GM19238 (cell line): ENCODE results near the gene FPR1.

ENCODE experiments used
- DNase-seq: peaks from one replicate; pipeline ENCODE4 v3.0.0; 2011; ENCODE audit warnings: low spot score; ENCODE audit not compliant: insufficient read length

Gene FPR1

GRCh38 chr19:51751655-51752054 is at the start of gene FPR1:
FPR1 (minus strand) TSS chr19:51751878; CDS start chr19:51746994, 4,884 bp downstream.
- DNase-seq: no peak

GRCh38 chr19:51800473-51801244 is 49.0 kb upstream of the FPR1 start:
- no peak for DNase-seq

GRCh38 chr19:51799774-51800472 is 48.2 kb upstream of the FPR1 start:
- no peak for DNase-seq

- DNase-seq: no peak
These were observed 47.5 kb upstream of the FPR1 start for GRCh38 chr19:51799034-51799773.

- no peak for DNase-seq
These were observed 46.4 kb upstream of the FPR1 start for GRCh38 chr19:51798062-51798461.

GRCh38 chr19:51797480-51797879 is 45.8 kb upstream of the FPR1 start:
- DNase-seq: no peak

- DNase-seq: no peak
These were observed 44.6 kb upstream of the FPR1 start for GRCh38 chr19:51796195-51796679.

GRCh38 chr19:51794885-51795490 is 43.3 kb upstream of the FPR1 start, which contains the start of gene FPR3:
FPR3 (plus strand) TSS chr19:51795157; CDS start chr19:51823749, 28,592 bp downstream.
- DNase-seq: no peak

GRCh38 chr19:51793994-51794393 is 42.3 kb upstream of the FPR1 start:
- no peak for DNase-seq

GRCh38 chr19:51792932-51793331 is 41.3 kb upstream of the FPR1 start:
- no peak for DNase-seq

GRCh38 chr19:51789061-51789795 is 37.5 kb upstream of the FPR1 start:
- no peak for DNase-seq

GRCh38 chr19:51788029-51788428 is 36.4 kb upstream of the FPR1 start:
- no peak for DNase-seq

- DNase-seq: no peak
These were observed 35.2 kb upstream of the FPR1 start for GRCh38 chr19:51786646-51787494.

GRCh38 chr19:51784922-51785690 is 33.4 kb upstream of the FPR1 start:
- DNase-seq: no peak

- no peak for DNase-seq
These were observed 32.6 kb upstream of the FPR1 start for GRCh38 chr19:51784109-51784785.

GRCh38 chr19:51783372-51783771 is 31.7 kb upstream of the FPR1 start:
- no peak for DNase-seq

GRCh38 chr19:51781999-51782398 is 30.3 kb upstream of the FPR1 start:
- no peak for DNase-seq

- no peak for DNase-seq
These were observed 28.6 kb upstream of the FPR1 start for GRCh38 chr19:51780270-51780669.
